Stimulated activated CD8-positive, alpha-beta memory T cell treated with anti-CD3 and anti-CD28 coated beads, Interleukin-4, amount 100 ng/mL, for 4 hours (primary cell): ENCODE results near the gene YY1.
"Not testable (repeated sequence)": the region's sequence is repeated elsewhere in the genome, so short reads cannot be mapped to it uniquely, and the experiment has no call there.

Experiments used
- DNase-seq, 2 donors: peaks; one replicate each; pipeline ENCODE4 v3.0.0-alpha.2; 2020; ENCODE audit warnings: low read depth in 2 of 2, low spot score in 1 of 2

The YY1 gene

GRCh38 chr14:100238419-100239210, at the start of gene YY1:
Gene YY1 (plus strand): TSS chr14:100239144. CDS start chr14:100239245, 101 bp downstream.
- DNase-seq = peak; percentile 97 to 98

DNA sequence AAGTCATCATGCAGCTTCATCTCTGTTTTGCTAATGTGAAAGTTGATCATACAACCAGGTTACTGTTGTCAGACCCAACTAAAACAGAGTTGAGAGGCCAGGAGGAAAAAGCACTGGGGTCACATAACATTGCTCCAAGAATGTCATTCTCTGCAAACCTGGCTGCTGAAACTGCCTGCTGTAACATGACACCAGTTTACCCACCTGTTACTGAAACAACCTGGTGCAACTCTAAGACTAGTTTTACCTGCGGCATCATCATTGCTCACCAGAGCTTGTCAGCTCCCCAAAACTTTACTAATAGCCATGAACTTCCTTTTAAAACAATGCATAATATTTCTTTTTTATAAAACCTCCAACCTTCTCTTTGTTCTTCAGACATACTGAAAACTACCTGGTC, 48.8 kb upstream of the YY1 start:
- DNase-seq = no peak

DNA sequence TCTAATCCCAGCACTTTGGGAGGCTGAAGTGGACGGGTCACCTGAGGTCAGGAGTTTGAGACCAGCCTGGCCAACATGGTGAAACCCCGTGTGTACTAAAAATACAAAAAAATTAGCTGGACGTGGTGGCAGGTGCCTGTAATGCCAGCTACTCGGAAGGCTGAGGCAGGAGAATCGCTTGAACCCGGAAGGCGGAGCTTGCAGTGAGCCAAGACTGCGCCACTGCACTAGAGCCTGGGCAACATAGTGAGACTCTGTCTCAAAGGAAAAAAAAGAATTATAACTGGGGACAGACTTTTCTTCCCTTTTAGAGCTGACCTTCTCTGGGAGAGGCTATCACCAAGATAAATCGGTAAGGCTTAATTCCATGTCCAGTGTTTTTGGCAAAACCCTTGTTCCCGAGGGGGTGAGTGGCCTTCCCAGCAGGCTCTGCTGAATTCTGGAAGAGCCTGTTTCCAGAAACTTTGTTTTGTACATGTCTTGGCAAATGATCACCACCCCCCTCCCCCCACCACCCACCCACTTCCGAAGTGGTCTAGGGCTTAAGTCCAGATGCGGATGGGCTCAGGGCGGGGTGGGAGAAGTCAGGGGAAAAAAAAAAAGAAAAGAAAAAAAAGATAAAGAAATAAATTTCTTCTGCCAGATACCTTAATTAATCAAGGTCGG, 47.2 kb upstream of the YY1 start:
- DNase-seq = no peak

DNA sequence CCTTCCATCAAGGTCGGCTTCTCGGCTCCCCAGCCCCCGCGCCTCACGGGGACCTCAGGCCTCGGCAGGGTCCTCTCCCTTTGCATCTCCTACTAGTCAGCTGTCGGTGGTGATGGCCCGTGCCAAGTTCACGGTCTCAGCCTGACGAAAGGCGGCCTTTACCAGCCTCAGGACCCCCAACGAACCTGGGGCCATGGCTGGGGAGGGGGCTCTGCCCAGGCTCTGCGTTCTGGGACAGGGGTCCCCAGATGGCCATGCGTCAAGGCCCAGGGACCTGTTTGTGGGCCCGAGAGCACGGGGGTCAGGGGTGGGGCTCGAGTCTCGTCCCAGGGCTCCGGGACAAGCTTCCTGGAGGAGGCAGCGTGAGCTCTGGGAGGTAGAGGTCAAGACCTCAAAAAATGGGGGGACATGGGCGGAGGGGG, 46.7 kb upstream of the YY1 start:
- no peak for DNase-seq

DNA sequence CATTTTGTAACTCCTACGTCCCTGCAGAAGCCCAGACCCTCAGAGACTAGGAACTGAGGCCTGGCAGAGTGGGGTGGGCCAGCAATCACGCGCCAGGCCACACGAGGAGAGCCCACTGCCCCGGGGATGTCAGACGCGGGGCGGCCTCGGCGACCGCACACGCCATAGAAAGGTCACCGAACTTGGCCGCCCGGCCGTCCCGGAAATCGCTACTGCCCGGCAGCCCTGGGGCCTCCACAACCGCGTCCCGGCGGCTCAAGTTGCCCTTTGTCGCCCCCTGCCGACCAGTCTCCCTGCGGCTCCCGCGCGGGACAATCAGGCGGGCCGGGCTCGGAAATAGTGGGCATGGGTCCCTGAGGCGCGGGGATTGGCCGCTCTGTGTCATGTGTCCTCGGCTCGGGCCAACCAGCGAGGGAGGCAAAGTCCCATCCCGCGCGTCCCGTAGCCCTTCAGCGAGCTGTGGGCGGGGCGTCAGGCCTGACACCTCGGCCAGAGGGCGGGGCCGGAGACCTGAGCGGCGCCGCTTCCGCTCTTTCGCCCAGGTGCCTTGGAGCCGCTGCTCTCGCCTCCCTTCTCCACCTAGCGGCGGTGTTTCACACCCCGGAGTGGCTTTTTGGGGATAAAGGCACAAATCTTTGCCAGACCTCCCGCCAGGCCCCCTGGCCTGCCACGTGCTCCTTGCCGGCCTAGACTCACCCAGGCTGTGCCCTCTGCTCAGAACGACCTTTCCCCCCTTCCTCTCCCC, 46.1 kb upstream of the YY1 start:
- DNase-seq = peak; percentile 98 to 99

- DNase-seq = no peak
These were observed 45.3 kb upstream of the YY1 start for GRCh38 chr14:100193417-100194357.

GRCh38 chr14:100199240-100199860, 39.6 kb upstream of the YY1 start:
- no peak for DNase-seq

- no peak for DNase-seq
These were observed 38.6 kb upstream of the YY1 start for GRCh38 chr14:100200311-100200710.

GRCh38 chr14:100201701-100202100, 37.2 kb upstream of the YY1 start:
- no peak for DNase-seq

DNA sequence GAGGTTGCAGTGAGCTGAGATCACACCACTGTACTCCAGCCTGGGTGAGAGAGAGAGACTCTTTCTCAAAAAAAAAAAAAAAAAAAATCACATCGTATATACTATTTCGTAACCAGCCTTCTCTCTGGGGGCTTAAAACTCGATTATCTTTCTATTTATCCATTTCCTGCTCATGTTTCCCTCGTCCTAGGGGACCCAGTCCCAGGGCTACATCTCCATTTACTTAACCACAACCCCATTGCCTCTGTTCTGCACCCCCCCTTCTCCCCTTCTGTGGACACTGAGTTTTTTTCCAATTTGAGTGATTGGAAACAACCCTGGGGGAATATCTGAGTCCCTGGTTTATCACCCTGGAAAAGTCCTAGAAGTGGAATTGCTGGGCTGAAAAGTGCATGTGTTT, 36.2 kb upstream of the YY1 start:
- no peak for DNase-seq

DNA sequence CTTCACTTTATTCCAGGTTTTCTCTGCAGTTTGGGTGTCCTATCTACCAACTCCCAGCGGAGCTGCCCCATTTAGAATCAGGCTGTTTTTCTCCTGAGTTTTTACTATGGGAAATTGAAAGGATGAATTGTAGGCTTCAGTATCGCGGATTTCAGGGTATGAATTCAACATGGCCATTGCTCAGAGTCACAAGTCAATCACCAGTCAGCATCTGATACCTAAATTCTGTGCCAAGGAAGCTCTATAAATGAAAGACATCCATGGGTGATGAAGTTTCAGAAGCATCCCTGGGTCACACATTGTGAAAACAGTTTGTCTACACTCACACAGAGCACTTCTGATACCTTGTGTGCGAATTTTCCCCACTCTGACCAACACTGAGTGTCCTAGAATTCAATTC, 35.8 kb upstream of the YY1 start:
- no peak for DNase-seq

DNA sequence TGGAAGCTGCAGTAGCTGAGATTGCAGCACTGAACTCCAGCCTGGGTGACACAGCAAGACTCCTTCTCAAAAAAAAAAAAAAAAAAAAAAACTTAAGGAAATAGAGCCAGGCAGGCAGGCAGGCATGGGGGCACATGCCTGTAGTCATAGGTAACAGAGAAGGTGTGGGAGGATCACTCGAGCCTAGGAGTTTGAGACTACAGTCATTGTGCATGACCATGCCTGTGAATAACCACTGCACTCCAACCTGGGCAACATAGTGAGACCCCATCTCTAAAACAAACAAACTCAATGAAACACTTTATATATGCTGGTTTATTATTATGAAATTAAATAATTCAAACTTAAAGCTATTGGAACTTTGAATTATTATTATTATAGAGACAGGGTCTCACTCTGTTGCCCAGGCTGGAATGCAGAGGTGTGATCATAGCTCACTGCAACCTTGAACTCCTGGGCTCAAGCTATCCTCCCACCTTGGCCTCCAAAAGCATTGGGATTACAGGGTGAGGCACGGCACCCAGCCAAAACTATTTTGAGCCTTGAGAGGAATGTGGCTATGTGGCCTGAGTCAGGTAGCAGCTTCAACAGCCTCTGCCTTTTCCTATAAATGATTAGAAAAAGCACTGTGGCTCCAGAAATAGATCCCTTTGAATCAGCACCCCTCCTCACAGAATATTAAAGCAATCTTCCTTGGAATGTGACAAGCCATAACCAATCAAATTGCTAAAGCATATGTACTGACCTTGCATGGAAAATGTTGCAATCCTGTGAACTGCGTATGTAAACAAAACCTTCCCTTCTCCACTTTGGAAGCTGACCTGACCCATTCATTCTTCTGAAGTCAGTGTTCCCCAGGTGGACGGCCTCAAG, 34.7 kb upstream of the YY1 start:
- DNase-seq = no peak

GRCh38 chr14:100204835-100205167, 34.1 kb upstream of the YY1 start:
- not testable (repeated sequence) for DNase-seq

DNA sequence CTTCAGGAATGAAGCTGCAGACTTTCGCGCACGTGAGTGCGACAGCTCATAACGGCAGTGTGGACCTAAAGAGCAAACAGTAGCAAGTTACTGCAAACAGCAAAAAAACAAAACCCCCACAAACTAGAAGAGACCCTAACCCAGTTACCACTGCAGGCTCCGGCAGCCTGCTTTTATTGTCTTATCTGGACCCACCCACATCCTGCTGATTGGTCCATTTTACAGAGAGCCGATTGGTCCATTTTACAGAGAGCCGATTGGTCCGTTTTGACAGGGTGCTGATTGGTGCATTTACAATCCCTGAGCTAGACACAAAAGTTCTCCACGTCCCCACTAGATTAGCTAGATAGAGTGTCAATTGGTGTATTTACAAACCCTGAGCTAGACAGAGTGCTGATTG, 31.4 kb upstream of the YY1 start:
- DNase-seq = not testable (repeated sequence)

DNA sequence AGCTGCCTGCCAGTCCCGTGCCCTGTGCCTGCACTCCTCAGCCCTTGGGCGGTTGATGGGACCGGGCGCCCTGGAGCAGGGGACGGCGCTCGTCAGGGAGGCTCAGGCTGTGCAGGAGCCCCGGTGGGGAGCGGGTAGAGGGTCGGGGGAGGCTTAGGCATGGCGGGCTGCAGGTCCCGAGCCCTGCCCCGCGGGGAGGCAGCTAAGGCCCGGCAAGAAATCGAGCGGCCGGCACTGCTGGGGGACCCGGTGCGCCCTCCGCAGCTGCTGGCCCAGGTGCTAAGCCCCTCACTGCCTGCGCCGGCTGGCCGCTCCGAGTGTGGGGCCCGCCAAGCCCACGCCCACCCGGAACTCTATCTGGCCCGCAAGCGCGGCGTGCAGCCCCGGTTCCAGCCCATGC, 30.8 kb upstream of the YY1 start:
- not testable (repeated sequence) for DNase-seq

- DNase-seq = no peak
These were observed 27.6 kb upstream of the YY1 start for GRCh38 chr14:100211366-100211765.

GRCh38 chr14:100211893-100212292, 27.1 kb upstream of the YY1 start:
- DNase-seq = no peak

DNA sequence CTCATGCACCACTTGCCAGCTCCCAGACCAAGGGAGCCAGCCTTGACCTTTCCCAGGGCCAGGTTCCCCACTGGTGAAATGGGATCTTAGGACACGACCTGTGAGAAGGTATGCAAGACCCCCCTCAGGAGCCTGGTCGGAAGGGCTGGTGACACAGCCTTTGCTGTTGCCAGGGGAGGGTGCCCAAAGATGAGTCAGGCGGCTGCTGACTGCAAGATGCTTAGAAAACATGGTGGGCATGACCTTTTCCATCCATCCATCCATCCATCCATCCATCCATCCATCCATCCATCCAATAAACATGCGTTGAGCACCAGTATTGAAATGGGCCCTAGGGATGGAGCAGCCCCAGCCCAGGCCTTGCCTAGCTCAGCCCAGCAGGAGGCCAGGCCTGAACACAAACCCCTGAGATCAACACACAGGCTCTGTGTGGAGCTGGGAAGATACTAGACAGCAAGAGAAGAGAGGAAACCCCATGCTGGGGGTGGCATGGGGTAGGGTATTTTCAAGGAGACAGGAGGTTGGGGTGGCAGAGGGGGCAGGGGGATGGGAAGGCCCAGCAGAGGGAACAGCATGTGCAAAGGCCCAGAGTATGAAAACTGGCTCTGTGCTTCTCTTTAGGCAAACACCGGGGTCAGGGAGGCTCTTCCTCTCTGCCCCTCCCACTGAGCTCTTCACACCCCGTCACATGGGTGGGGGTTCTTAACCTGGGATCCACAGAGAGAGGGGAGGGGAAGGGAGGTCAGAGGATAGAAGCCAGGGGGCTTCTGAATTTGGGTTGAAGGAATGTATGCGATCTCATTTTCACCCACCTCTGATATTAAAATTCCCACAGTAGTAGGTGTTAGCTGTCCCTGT, 26.2 kb upstream of the YY1 start:
- DNase-seq = no peak

GRCh38 chr14:100213587-100213955, 25.4 kb upstream of the YY1 start:
- no peak for DNase-seq
